B cell (primary cell): Measurements from ENCODE around the gene PDE10A.

Source experiments
- EZH2 ChIP-seq: IDR thresholded peaks from 2 replicates; pipeline ENCODE4 v1.6.1; 2012; ENCODE audit warnings: borderline replicate concordance, low read depth, mild to moderate bottlenecking, moderate library complexity, low read length; ENCODE audit not compliant: insufficient read depth, poor library complexity, severe bottlenecking
- TF ChIP-seq, protein P1 (sequence below): fragments of 200-600 bp; IDR thresholded peaks from one replicate; pipeline ENCODE4 v1.8.0; 2022; ENCODE audit warnings: antibody characterized with exemption, mild to moderate bottlenecking

DNA sequence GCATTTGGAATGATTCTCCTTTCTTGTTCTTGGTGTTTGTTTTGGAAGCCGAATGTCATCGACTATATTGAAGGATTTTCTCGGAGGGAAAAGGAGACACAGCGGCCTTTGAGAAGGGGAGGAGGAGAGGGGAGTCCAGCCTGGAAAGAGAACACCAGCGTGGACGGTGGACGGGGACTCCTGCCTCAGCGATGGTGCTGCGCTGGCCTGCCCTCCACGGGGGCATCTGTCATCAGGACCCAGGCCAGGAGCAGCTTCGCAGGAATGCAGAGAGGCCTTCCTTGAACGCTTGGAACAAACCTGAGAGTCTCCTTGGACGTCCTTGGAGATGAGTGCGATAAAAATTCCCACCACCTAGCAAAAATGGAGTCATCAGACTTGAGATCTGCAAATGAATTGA lies 345.3 kb downstream of the PDE10A start:
- TF ChIP-seq, protein P1, sequence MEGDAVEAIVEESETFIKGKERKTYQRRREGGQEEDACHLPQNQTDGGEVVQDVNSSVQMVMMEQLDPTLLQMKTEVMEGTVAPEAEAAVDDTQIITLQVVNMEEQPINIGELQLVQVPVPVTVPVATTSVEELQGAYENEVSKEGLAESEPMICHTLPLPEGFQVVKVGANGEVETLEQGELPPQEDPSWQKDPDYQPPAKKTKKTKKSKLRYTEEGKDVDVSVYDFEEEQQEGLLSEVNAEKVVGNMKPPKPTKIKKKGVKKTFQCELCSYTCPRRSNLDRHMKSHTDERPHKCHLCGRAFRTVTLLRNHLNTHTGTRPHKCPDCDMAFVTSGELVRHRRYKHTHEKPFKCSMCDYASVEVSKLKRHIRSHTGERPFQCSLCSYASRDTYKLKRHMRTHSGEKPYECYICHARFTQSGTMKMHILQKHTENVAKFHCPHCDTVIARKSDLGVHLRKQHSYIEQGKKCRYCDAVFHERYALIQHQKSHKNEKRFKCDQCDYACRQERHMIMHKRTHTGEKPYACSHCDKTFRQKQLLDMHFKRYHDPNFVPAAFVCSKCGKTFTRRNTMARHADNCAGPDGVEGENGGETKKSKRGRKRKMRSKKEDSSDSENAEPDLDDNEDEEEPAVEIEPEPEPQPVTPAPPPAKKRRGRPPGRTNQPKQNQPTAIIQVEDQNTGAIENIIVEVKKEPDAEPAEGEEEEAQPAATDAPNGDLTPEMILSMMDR = no peak
- TF ChIP-seq EZH2 = no peak
